ENCODE results near the gene TACR2. TPM values are rescaled to one million over a fixed set of nuclear protein-coding genes. Genes with fewer than 3 reads are reported as not detected.

The TACR2 gene
- polyA plus RNA-seq, 1 experiment: not detected

- DNase-seq (ENCODE audit: low read depth, low spot score): no peak
- Histone ChIP-seq H3K4me3 (ENCODE audit: low read depth, low read length) (no peak overlapping the region), H3K27me3 (ENCODE audit: control insufficient read depth, insufficient read depth, low read length) (no peaks in the 10 kb centered on the region), H3K9me3 (ENCODE audit: control insufficient read depth, insufficient read depth, low read length) (no peaks in the 10 kb centered on the region; the same call in 1 of the 2 replicates), H3K27ac (ENCODE audit: low read depth, low read length) (no peak overlapping the region)
- ChIA-PET CTCF (no interaction called here), POLR2A (no interaction called here)
- TF ChIP-seq CTCF (IDR thresholded peaks at IDR 0.05; ENCODE audit: low read depth, low read length): no peak
Measured at GRCh38 chr10:69375307-69376151, 41.2 kb downstream of the TACR2 start.

GRCh38 chr10:69374931-69375306 lies 41.8 kb downstream of the TACR2 start:
- Histone ChIP-seq H3K4me3 (ENCODE audit: low read depth, low read length) (no peak overlapping the region), H3K27ac (ENCODE audit: low read depth, low read length) (no peak overlapping the region), H3K27me3 (ENCODE audit: control insufficient read depth, insufficient read depth, low read length) (no peaks in the 10 kb centered on the region), H3K9me3 (ENCODE audit: control insufficient read depth, insufficient read depth, low read length) (no peaks in the 10 kb centered on the region; the same call in 1 of the 2 replicates)
- no peak for DNase-seq (ENCODE audit: low read depth, low spot score)
- CTCF ChIA-PET: no interaction called here
- TF ChIP-seq CTCF (IDR thresholded peaks at IDR 0.05; ENCODE audit: low read depth, low read length): no peak
- POLR2A ChIA-PET: no interaction called here

GRCh38 chr10:69374242-69374641 lies 42.5 kb downstream of the TACR2 start:
- no peak for DNase-seq (ENCODE audit: low read depth, low spot score)
- POLR2A ChIA-PET: no interaction called here
- no peaks in the 10 kb centered on the region; the same call in 1 of the 2 replicates for H3K9me3 ChIP-seq (ENCODE audit: control insufficient read depth, insufficient read depth, low read length)
- H3K4me3 ChIP-seq (ENCODE audit: low read depth, low read length): no peak overlapping the region
- H3K27ac ChIP-seq (ENCODE audit: low read depth, low read length): no peak overlapping the region
- no peaks in the 10 kb centered on the region for H3K27me3 ChIP-seq (ENCODE audit: control insufficient read depth, insufficient read depth, low read length)
- TF ChIP-seq CTCF (IDR thresholded peaks at IDR 0.05; ENCODE audit: low read depth, low read length): no peak
- CTCF ChIA-PET: no interaction called here

- POLR2A ChIA-PET: no interaction called here
Measured at GRCh38 chr10:69372126-69372980, 44.4 kb downstream of the TACR2 start.

More at GRCh38 chr10:69372126-69372980, 44.4 kb downstream of the TACR2 start:
- H3K4me3 ChIP-seq (ENCODE audit: low read depth, low read length): no peak overlapping the region
- CTCF ChIA-PET: interaction anchor here (0.6 kb wide), 1 partner anchor 133 kb away, joined by 4 read pairs; no protein-coding TSS in a partner anchor
- H3K27me3 ChIP-seq (ENCODE audit: control insufficient read depth, insufficient read depth, low read length): no peaks in the 10 kb centered on the region
- no peak for TF ChIP-seq CTCF (IDR thresholded peaks at IDR 0.05; ENCODE audit: low read depth, low read length)
- no peak for DNase-seq (ENCODE audit: low read depth, low spot score)
- H3K27ac ChIP-seq (ENCODE audit: low read depth, low read length): no peak overlapping the region
- no peaks in the 10 kb centered on the region; the same call in 1 of the 2 replicates for H3K9me3 ChIP-seq (ENCODE audit: control insufficient read depth, insufficient read depth, low read length)
